ENCODE results near the gene CACNA2D4. TPM values are rescaled to one million over a fixed set of nuclear protein-coding genes. Genes with fewer than 3 reads are reported as not detected.

Gene CACNA2D4
- total and polyA plus RNA-seq, 7 donors: 2.8 to 5.8 (median 3.6) TPM

DNA sequence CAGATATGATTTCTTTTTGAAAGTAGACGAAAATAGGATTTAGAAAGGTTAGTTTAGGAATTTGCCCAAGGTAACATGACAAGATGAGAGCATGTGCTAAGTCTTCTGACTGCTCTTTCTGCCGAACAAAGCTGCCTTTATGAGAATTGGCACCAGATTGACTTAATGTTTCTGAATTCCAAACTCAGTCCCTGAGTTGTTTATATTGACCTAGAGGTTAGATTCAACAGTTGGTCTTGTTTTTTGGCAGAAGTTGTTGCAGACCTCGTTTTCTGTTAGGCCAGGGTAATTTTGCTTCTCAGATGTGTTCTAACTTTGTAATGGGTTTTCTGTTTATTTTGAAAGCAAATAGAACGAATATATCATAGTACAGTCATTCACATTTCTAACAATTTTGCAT lies 159.6 kb downstream of the CACNA2D4 start:
- WGBS, 2 donors: 52 to 78% methylated on average over 4 of the region's 4 CpGs
- Histone ChIP-seq H3K27ac (no peak overlapping the region), H3K36me3 (peaks cover 0 to 27% (median 9%) of the 10 kb centered on the region in 4 donors), H3K4me3 (no peak overlapping the region), H3K9me3 (no peaks in the 10 kb centered on the region), H3K27me3 (no peaks in the 10 kb centered on the region), H3K4me1 (peaks cover 0 to 32% (median 21%) of the 10 kb centered on the region in 4 donors)
- TF ChIP-seq POLR2AphosphoS5 (IDR thresholded peaks at IDR 0.05): no peak
- TF ChIP-seq POLR2A (IDR thresholded peaks at IDR 0.05): no peak
- TF ChIP-seq, protein P1, sequence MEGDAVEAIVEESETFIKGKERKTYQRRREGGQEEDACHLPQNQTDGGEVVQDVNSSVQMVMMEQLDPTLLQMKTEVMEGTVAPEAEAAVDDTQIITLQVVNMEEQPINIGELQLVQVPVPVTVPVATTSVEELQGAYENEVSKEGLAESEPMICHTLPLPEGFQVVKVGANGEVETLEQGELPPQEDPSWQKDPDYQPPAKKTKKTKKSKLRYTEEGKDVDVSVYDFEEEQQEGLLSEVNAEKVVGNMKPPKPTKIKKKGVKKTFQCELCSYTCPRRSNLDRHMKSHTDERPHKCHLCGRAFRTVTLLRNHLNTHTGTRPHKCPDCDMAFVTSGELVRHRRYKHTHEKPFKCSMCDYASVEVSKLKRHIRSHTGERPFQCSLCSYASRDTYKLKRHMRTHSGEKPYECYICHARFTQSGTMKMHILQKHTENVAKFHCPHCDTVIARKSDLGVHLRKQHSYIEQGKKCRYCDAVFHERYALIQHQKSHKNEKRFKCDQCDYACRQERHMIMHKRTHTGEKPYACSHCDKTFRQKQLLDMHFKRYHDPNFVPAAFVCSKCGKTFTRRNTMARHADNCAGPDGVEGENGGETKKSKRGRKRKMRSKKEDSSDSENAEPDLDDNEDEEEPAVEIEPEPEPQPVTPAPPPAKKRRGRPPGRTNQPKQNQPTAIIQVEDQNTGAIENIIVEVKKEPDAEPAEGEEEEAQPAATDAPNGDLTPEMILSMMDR (IDR thresholded peaks at IDR 0.05): no peak
- TF ChIP-seq EP300 (IDR thresholded peaks at IDR 0.05): no peak
- intact Hi-C loops (cut with DNase I): no loop called here
- DNase-seq: no peak

DNA sequence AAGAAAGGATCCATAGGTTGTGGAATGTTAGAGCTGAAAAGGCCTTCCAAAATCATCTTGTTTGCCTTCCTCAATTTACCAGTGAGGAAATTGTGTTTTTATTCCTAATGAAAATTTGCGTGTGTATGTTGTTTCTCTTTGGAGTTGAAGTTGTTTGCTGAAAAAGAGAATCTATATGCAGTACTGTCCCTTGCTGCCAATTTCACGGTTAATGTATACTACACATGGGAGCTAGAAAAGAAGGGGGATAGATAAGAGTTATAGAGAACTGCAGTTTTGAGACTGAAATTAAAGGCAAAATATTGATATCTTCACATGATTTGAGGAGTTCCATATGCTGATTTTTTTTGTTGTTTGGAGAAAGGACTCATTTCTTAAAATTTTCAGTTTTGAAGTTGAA lies 160.1 kb downstream of the CACNA2D4 start:
- Histone ChIP-seq H3K9me3 (no peaks in the 10 kb centered on the region), H3K4me1 (peaks cover 0 to 28% (median 16%) of the 10 kb centered on the region in 4 donors), H3K36me3 (peaks cover 0 to 27% (median 9%) of the 10 kb centered on the region in 4 donors), H3K27me3 (no peaks in the 10 kb centered on the region), H3K27ac (no peak overlapping the region), H3K4me3 (no peak overlapping the region)
- no peak for TF ChIP-seq EP300 (IDR thresholded peaks at IDR 0.05)
- TF ChIP-seq POLR2A (IDR thresholded peaks at IDR 0.05): no peak
- TF ChIP-seq, protein P1 (IDR thresholded peaks at IDR 0.05): no peak
- no peak for TF ChIP-seq POLR2AphosphoS5 (IDR thresholded peaks at IDR 0.05)
- intact Hi-C loops (cut with DNase I): no loop called here
- no peak for DNase-seq
- 94 to 96% methylated on average over 2 of the region's 2 CpGs for WGBS, 2 donors

DNA sequence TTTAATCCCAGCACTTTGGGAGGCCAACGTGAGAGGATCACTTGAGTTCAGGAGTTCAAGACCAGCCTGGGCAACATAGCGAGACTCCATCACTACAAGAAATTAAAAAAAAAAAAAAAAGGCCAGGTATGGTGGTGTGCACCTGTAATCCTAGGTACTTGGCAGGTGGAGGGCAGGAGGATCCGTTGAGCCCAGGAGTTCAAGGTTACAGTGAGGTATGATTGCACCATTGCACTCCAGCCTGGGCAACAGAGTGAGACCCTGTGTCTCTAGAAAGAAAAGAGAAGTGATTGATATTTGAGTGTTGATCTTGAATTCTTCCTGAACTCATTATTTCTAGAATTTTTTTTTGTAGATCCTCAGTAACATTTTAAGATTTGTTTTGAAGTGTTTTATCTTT lies 168.2 kb downstream of the CACNA2D4 start:
- Histone ChIP-seq H3K27ac (no peak overlapping the region), H3K36me3 (peaks cover 0 to 11% (median 8%) of the 10 kb centered on the region in 4 donors), H3K4me3 (no peak overlapping the region), H3K27me3 (no peaks in the 10 kb centered on the region), H3K4me1 (no peaks in the 10 kb centered on the region), H3K9me3 (no peaks in the 10 kb centered on the region)
- DNase-seq: no peak
- 94 to 97% methylated on average over 3 of the region's 3 CpGs for WGBS, 2 donors
- intact Hi-C loops (cut with DNase I): no loop called here
- no peak for TF ChIP-seq POLR2AphosphoS5 (IDR thresholded peaks at IDR 0.05)
- no peak for TF ChIP-seq EP300 (IDR thresholded peaks at IDR 0.05)
- TF ChIP-seq, protein P1 (IDR thresholded peaks at IDR 0.05): no peak
- TF ChIP-seq POLR2A (IDR thresholded peaks at IDR 0.05): no peak

DNA sequence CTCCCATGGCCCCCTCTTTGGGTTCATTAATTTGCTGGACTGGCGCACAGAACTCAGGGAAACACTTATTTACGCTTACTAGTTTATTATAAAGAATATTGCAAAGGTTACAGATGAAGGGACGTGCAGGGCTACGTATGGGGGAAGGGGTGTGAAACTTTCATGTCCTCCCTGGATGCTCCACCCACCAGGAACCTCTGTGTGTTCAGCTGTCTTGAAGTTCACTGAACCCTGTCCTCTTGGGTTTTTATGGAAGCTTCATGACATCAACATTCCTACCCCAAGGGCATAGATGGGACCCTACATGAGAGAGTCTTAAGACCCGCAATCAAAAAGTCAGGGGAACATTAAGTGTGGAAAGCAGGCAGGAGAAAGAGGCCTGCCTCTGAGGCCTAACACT lies 169.4 kb downstream of the CACNA2D4 start:
- no peak overlapping the region for H3K27ac ChIP-seq
- H3K9me3 ChIP-seq: no peaks in the 10 kb centered on the region
- no peak overlapping the region for H3K4me3 ChIP-seq
- no peaks in the 10 kb centered on the region for H3K27me3 ChIP-seq
- TF ChIP-seq, protein P1 (IDR thresholded peaks at IDR 0.05): no peak
- TF ChIP-seq POLR2AphosphoS5 (IDR thresholded peaks at IDR 0.05): no peak
- no peak for TF ChIP-seq POLR2A (IDR thresholded peaks at IDR 0.05)
- TF ChIP-seq EP300 (IDR thresholded peaks at IDR 0.05): no peak
- no peaks in the 10 kb centered on the region for H3K4me1 ChIP-seq
- WGBS, 2 donors: 97 to 98% methylated on average over 5 of the region's 5 CpGs
- intact Hi-C loops (cut with DNase I): no loop called here
- no peak for DNase-seq
- peaks cover 0 to under 1% (median 0%) of the 10 kb centered on the region in 4 donors for H3K36me3 ChIP-seq

DNA sequence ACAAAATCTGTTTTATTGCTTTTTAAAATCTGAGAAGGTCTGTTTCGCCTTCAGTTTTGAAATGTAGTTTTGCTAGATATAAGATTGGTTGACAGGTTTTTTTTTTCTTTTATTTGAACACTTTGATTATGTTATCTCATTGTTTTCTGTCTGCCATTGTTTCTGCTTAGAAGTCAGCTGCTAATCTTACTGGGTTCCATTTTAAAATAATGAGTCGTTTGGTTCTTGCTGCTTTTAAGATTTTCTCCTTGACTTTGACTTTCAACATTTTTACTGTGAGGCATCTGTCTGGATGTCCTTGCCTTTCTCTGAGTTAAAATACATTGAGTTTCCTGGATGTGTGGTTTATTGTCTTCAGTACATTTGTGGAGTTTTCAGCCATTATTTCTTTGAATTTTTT lies 170.8 kb downstream of the CACNA2D4 start:
- H3K27ac ChIP-seq: no peak overlapping the region
- WGBS, 2 donors: 97 to 98% methylated on average over 2 of the region's 2 CpGs
- H3K4me1 ChIP-seq: no peaks in the 10 kb centered on the region
- H3K4me3 ChIP-seq: no peak overlapping the region
- H3K27me3 ChIP-seq: no peaks in the 10 kb centered on the region
- H3K9me3 ChIP-seq: no peaks in the 10 kb centered on the region
- H3K36me3 ChIP-seq: no peaks in the 10 kb centered on the region
- intact Hi-C loops (cut with DNase I): no loop called here
- TF ChIP-seq, protein P1 (IDR thresholded peaks at IDR 0.05): no peak
- TF ChIP-seq POLR2AphosphoS5 (IDR thresholded peaks at IDR 0.05): no peak
- TF ChIP-seq POLR2A (IDR thresholded peaks at IDR 0.05): no peak
- no peak for TF ChIP-seq EP300 (IDR thresholded peaks at IDR 0.05)
- DNase-seq: no peak

Measured in sigmoid colon (tissue), 7 donors.